ENCODE results near the gene PDXK.

DNA sequence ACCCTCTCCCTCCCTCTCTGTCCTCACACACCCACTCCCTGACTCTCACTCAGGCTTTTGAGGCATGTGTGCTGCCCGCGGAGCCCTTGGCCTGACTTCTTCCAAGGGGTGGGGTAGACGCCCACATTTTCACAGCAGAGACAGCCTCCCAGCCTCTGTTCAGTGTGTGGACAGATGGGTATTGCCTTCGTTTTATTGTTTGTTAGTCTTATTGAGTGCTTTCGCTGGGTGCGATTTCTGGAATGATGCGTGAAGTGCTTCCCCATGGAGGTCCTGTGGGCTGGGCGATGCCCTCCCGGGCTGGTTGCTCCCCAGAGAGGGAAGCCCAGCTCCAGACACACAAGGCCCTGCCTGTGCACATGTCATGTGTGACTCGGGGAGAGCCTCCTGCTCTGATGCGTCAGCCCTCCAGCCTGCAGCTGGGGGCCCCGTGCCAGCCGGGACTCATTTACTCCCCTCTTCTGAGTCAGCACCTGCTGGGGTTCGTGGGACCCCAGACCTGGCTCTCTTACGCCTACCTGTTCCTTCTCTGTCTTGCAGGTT lies 14.7 kb downstream of the PDXK start:
- no peak for TF ChIP-seq EZH2 (IDR thresholded peaks at IDR 0.05)
- TF ChIP-seq CTCF (IDR thresholded peaks at IDR 0.05), result no peak
- TF ChIP-seq EZH2phosphoT487 (IDR thresholded peaks at IDR 0.05), result no peak
